HG02763 (cell line): ENCODE results near the gene TAS1R3.
A peak's percentile ranks its signal among the peaks of the same experiment; 100 is the strongest.
"Not testable (repeated sequence)": the region's sequence is repeated elsewhere in the genome, so short reads cannot be mapped to it uniquely, and the experiment has no call there.

ENCODE experiments used
- ATAC-seq: cut with Tn5 transposase; IDR thresholded peaks from one replicate; pipeline ENCODE4 v1.9.1; 2021; ENCODE audit warnings: mild to moderate bottlenecking, moderate library complexity; ENCODE audit not compliant: unreplicated experiment

TAS1R3 gene

DNA sequence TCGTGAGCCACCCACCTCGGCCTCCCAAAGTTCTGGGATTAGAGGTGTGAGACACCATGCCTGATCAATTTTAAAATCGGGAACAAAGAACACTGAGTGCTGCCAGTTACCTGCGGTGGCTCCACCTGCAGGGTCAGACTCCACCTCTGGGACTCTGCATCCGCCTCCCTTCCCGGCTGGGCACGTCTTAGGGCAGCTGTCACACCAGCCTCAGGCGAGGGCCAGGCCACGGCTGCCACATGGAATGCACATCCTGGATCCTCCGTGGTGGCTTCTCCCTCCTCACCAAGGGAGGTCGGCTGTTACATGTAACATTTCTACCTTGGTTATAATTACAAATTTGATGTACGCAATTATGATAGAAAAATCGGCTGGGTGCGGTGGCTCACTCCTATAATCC is 33.2 kb downstream of the TAS1R3 start:
- no peak for ATAC-seq

GRCh38 chr1:1365875-1366698 is 35.0 kb downstream of the TAS1R3 start:
- no peak for ATAC-seq

DNA sequence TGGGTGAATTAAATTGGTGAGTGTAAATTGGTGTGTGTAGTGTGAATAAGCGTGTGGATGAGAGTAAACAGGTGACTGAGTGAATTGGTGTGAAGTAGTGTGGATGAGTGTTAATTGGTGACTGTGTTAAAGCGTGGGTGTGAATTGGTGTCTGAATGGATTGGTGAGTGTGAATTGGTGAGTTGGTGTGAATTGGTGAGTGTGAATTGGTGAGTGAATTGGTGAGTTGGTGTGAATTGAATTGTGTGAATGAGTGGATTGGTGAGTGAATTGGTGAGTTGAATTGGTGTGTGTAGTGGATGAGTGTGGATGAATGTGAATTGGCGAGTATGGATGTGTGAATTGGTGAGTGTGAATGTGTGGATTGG is 35.6 kb downstream of the TAS1R3 start:
- ATAC-seq, result no peak

DNA sequence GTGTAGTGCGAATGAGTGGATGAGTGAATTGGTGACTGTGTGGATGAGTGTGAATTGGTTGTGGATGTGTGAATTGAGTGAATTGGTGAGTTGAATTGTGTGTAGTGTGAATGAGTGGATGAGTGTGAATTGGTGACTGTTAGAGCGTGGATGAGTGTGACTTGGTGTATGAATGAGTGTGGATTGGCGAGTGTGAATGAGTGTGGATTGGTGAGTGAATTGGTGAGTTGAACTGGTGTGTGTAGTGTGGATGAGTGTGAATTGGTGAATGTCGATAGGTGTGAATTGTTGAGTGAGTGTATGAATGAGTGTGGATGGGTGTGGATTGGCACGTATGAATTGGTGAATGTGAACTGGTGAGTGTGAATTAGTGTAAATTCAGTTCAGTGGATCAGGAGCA is 36.2 kb downstream of the TAS1R3 start:
- ATAC-seq, result no peak

DNA sequence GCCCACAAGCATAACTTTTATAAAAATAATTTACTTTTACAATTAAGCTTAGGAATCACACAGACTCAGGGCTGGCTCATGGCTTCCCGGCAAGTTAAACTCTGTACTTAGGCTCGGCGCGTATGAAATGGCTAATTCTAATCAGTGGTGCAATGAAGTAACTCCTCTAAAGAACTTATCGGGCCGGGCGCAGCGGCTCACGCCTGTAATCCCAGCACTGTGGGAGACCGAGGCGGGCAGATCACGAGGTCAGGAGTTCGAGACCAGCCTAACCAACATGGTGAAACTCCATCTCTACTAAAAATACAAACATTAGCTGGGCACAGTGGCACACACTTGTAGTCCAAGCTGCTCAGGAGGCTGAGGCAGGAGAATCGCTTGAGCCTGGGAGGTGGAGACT is 39.0 kb downstream of the TAS1R3 start:
- ATAC-seq, result not testable (repeated sequence)

DNA sequence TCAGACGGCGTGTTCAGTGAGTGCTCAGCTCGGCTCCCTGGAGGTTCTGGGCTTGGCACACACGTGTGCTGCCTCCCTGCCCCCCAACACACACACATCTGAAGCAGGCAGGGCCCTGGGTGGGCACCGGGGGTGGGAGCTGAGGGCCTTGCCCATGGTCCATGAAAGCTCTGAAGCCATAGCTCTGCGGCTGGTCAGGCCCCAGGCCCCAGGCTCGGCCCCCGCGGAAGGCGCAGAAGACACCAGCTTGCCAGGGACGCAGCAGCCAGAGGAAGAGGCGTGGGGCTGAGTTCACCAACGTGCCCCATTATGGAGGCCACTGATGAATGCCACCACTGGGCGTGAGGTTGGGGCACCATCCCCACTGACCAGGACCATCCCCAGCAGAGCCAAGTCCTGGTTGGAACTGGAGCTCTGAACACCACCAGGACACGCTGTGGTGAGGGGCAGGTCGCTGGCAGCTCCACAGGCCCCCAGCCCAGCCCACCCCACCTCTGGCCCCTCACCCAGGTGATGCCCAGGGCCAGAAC is 39.8 kb downstream of the TAS1R3 start:
- ATAC-seq, result no peak

GRCh38 chr1:1371364-1371745 is 40.3 kb downstream of the TAS1R3 start:
- ATAC-seq, result no peak

DNA sequence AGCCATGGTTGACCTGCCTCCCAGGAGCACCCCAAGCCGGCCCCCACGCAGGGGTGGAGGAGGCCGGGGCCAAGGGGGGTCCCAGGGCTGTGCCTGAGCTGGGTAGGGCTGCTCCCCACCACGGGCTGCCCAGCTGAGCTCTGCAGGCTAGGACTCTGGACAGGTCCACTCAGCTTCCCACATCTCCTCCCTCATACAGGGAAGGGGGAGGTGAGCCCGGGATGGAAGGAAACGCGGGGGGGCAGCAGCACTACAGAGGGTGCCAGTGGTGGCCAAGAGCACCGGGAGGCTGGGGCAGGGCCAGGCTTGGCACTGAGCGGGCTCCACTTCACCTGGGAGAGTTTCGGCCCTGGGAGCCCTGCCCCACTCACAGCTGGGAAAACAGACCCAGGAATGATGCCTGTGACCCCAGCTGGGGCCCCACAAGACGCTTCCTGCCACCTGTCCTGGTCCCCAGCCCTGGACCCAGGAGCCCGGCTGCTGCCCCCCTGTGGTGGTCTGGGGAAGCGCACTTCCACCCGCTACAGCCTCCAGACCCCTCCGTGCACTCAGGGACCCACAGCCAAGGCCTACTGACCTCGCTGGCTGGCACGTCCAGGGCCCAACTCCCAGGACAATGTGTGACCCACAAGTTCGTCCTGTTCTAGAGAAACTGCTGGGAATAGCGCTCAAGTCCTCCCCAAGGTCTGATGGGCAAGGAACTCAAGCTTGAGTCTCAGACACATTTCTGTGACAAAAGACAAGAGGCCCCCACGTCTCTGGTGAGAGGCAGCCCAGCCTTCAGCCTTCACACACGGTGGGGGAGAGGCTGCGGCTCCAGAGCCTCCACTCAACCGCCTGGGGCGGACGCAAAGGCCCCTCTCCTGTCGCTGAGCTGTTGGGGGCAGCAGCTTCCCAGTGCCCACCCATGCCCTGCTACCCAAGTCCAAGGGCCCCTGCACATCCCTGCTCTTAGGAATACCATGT is 40.9 kb downstream of the TAS1R3 start:
- ATAC-seq, result no peak

DNA sequence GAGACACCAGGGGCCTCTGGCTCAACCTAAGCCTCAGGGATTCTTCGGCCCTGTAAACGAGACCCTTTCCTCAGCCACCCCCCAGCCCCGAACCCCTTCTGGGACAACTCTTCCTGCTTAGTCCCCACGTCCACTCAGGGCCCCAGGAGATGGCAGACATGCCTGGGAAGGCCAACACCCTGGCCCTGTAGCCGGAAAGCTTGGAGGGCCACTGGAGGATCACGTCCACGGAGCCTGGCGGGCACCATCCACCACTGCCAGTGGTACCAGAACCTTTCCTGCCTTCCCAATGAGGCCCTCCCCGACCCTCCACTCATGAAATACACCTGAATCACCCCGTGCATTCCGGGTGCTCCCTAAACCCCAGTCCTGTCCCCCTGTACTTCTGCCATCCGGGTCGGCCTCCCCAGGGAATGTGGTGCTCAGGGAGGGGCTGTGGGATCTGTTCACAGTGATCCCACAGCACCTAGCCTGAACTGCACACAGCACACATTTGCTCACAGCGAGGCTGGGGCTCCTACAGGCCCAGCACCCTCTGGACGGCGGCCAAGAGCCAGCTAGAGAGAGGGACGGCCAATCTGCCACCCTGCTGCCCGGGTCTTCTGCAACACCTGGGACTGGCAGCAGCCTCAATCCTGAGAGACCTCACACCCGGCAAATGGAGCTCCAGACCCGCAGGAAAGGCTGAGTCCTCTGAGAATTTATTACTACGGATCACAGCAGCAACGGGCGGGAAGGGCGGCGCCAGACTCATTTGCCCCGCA is 42.2 kb downstream of the TAS1R3 start:
- no peak for ATAC-seq

DNA sequence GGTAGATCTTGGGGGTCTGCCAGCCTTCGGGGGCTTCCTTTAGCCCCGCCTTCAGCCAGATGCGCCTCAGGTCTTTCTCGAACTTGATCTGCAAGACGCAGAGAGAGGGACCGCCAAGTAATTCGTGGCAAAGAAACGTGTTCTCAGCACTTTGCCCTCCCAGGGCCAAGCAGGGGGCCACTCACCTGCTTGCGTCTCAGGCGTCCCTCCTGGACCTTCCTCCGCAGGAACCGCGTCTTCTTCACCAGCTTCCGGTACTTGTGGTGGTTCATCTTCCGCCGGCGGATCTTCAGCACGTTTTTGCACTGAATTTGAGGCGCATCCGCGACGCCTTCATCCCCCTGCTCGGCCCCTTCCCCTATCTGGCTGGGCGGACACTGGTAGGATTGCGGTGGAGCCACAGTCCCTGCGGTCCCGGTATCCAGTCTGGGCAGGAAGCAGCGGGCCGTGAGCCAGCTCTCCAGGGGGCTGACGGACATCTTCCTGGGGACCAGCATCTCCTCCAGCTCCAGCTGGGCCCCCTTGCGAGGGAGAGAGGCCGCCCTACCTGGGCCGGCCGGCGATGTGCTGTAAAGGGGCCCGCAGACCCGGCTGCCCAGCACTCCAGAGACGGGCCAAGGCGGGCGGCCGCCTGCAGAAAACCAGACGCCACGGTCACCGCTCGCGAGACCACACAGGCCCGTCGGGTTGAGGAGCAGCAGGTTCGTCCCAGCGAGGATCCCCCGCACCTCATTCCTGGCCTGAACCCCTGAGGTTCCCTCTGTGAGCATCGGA is 42.9 kb downstream of the TAS1R3 start:
- ATAC-seq, result no peak

DNA sequence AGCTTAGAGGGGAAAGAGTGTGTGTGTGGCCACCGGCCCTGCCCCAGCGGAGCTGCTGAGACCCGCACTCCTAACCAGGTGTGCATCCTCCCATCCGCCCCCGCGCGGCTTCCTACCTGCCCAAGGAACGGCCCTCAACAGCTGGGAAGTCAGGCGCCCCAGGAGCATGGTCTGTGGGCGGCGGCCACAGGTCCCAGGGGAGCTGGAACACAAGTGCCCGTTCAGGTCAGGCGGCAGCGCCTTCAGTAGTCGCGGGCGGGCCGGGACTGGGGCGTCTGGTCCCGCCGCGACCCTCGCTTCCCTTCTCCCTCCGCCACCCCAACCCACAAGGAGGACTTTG is 43.5 kb downstream of the TAS1R3 start:
- no peak for ATAC-seq

- ATAC-seq, result peak; percentile 88
These were observed 44.0 kb downstream of the TAS1R3 start, which contains the start of gene AURKAIP1 for GRCh38 chr1:1374929-1375662. Gene AURKAIP1, minus strand, starts transcription at chr1:1375207. Its CDS starts 451 bp downstream, at chr1:1374756.

- no peak for ATAC-seq
These were observed 45.6 kb downstream of the TAS1R3 start for GRCh38 chr1:1376551-1377226.

GRCh38 chr1:1377540-1378205 is 46.6 kb downstream of the TAS1R3 start:
- no peak for ATAC-seq

GRCh38 chr1:1380860-1381259 is 49.8 kb downstream of the TAS1R3 start:
- ATAC-seq, result no peak

DNA sequence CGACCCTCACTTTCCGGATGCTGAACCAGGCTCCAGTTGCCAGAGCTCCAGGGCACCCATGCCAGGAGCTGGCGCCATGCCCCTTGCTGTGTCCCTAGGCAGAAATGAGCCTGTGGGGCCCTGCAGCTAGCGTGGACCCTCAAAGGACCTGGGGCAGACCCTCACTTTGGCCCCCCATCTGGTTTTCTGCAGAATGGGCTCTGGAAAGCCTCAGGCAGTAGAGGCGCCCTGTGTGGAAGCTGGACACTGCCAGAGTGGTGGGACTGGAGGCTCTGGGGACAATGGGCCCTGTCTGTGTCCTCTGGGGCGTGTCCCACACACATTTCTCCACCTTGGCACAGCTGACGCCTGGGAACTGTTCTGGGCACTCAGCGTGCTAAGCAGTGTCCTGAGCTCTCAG is 50.2 kb downstream of the TAS1R3 start:
- ATAC-seq, result no peak
